GM19468 (cell line): ENCODE measurements around the gene CACNA1S.

Experiments
- ATAC-seq: cut with Tn5 transposase; IDR thresholded peaks from one replicate; pipeline ENCODE4 v1.9.1; 2021; ENCODE audit warnings: mild to moderate bottlenecking, moderate library complexity, moderate number of reproducible peaks; ENCODE audit not compliant: unreplicated experiment; ENCODE audit errors: extremely low read depth

CACNA1S gene

DNA sequence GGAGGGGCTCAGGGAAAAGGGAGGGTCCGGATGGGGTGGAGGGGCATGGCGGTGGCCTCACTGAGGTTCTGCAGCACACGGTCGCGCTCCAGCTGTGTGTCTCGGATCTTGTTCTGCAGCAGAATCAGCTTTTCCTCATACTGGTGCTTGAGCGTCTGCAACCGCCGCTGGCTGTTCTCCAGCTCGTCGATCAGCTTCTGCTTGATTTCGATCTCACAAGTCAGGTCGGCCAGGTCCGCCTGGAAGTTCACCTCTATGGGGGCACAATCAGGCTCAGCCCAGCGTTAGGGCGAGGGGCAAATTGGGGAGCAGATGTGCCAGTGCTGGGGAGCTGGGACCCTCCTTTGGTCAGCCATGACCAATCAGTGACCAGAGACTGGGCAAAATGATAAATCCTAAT lies 113.9 kb downstream of the CACNA1S start:
- no peak for ATAC-seq

- ATAC-seq = no peak
Observed at GRCh38 chr1:200992382-200993048, 119.7 kb downstream of the CACNA1S start.

DNA sequence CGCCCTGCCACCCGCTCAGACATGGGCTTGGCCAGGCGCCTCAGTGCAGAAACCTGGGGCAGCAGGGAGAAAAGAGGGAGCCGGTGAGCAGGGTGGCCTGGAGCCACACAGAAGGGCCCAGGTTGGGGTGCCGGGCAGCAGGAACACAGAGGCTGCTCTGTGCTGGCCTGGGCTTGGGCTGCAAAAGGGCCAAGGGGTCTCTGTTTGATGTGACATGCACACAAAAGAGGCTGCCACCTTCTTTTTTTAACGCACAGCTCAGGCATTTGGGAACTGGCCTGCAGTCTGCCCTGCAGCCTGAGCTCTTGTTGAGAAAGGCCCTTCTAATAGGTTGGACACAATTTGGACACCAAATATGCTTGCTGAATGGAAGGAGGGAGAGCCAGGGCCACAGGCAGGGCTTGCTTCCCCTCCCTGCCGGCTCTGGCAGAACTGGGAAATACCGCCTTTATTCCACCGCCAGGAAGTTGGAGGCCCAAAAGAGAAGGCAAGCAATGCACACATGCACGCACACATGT lies 121.1 kb downstream of the CACNA1S start:
- no peak for ATAC-seq

DNA sequence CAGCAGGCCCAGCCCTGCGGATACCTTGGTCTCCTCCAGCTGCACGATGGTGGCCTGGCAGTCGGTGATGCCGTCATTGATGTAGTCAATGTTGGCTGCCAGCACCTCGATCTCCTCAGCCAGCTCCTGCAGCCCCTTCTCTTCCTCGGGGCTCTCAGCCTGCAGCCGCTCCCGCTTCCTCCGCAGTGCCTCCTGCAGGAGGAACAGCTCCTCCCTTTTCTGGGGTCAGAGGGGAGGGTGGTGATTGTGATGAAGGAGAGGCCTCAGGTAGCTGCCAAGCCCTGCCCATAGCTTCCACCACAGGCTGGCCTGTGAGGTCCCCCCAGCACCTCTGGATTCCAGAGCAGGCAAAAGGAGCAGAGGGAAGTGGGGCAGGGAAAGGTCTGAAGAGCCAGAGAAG lies 122.1 kb downstream of the CACNA1S start:
- no peak for ATAC-seq
